NK-92 (cell line): ENCODE results near the gene HDAC4.

ENCODE experiments used
- DNase-seq: peaks from one replicate; lab custom pipeline; 2025; ENCODE audit not compliant: unreplicated experiment; lab: John Stamatoyannopoulos, UW

Gene HDAC4

DNA sequence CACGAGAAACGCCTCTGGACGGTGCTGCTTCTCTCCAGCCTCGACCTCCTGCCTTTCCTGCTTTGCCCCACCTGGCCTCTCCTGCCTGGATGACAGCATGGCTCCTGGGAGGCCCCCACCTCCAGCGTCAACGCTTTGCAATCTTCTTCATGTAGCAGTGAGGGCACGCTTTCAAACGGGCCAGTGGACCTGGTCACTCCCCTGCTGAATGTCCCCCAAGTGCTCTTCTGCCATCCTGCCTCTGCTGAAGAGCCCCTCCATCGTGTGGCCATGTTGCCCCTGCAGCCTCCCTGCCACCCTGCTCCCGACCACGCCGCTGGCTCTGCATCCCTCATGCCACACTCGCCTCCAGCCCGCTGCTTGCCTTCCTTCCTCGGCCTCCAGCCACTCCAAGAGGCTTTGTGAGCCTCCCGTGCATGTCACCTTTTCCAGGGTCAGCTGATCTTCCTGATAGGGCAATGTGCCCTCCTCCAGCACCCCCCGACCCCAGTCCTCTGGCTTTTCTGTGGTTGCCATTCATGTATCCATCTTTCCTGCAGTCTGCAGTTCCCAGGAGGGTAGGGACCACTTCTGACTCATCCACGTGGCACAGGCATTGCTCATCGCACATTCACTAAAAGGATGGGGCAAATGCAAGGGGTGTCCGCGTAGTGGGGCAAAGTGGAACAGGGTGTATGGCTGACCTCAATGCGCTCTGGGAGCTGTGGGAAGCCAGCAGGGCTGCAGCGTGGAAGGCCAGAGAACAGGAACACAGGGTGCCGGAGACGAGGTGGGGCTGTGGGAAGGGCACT is 284.2 kb downstream of the HDAC4 start:
- DNase-seq: no peak

GRCh38 chr2:239115616-239116015 is 285.2 kb downstream of the HDAC4 start:
- no peak for DNase-seq

- no peak for DNase-seq
Measured at GRCh38 chr2:239114616-239115265, 286.1 kb downstream of the HDAC4 start.

DNA sequence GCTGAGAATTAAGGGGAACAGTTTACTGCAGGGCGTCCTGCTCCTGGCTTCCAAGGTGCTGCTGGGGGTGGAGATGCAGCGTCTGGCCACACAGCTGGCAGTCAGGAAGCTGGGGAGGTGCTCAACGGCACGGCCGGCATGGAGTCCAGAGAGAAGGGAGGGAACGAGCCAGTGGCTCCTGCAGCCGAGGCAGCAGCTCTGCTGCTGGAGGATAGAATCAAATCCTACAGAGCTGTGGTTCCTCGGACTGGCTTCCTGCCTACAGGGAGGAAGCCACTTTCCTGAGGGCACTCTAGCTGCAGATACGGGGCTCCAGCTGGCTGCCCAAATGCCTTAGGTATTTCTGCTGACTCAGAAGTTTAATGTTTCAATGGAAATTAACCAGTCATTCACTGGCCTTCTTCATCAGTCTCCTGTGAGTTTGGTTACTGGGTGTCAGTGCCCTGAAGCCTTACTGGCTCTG is 286.7 kb downstream of the HDAC4 start:
- no peak for DNase-seq

DNA sequence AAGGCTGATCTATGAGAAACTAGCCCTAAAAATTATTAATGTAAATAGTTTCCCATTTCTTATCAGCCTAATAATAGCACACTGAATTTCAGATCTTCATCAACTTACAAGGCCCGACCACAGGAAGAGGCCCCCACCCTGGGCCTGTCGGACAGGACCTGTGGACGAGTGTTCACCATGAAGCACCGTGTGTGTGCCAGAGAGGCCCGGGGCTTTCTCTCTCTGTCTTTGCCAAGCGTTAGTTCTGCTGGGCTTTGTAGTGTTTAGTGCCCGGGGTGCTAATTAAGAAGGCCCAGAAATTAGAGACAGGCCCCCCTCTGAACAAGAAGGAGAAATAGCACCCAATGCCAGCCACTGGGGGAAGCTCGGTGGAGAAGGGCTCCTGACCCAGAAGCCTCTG is 287.2 kb downstream of the HDAC4 start:
- no peak for DNase-seq

GRCh38 chr2:239113171-239113570 is 287.6 kb downstream of the HDAC4 start:
- no peak for DNase-seq

GRCh38 chr2:239112127-239112774 is 288.6 kb downstream of the HDAC4 start:
- DNase-seq: no peak

DNA sequence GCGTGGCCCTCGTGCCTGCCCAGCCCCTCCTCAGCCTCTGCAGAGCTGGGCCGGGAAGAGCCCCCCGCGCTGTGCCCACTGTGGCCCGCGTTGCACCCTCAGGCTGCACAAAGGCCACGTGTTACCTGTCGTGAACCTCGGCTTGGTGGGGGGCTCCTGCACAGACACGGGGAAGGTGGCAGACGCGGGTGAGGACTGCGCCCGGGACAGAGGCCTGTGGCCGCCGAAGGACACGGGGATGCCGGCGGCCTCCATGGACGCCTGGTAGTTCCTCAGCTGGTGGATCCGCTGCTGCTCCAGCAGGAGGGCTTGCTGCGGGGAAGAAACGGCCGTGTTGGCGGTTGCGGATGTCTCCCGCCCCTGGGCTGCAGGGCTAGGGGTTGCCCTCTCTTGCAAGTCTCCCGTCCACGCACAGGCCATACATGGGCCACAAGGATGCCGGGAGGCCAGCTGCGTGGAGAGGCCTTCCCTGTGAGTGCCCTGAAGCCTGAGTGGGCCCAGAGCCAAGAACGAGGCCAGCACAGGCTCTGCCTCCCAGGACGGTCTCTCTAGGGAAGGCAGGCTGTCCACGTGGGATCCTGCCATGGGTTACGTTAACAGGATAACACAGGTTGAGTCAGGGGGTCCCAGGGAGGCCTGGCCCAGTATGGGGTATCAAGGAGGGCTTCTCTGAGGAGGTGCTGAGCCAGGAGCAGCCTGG is 289.3 kb downstream of the HDAC4 start:
- no peak for DNase-seq

DNA sequence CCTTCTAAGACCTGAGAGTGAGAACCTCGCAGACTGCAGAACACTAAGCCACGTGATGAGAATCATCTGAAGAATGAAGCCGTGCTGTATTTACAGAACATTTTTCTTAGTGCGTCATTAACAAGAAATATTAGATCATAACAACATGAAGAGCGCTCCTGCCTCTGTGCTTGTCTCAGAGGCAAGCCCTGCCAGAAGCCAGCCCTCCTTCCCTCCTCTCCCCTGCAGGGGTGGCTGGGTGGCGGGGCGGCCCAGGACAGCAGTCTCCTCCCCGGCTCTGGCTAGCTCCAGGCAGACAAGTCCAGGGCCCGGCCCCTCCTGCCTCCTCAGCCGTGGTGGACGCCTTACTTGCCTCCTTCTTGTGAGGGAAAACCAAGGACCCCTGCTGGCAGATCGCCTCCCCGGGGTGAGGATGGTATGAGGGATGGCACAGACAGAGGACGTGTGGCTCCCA is 290.2 kb downstream of the HDAC4 start:
- DNase-seq: no peak

DNA sequence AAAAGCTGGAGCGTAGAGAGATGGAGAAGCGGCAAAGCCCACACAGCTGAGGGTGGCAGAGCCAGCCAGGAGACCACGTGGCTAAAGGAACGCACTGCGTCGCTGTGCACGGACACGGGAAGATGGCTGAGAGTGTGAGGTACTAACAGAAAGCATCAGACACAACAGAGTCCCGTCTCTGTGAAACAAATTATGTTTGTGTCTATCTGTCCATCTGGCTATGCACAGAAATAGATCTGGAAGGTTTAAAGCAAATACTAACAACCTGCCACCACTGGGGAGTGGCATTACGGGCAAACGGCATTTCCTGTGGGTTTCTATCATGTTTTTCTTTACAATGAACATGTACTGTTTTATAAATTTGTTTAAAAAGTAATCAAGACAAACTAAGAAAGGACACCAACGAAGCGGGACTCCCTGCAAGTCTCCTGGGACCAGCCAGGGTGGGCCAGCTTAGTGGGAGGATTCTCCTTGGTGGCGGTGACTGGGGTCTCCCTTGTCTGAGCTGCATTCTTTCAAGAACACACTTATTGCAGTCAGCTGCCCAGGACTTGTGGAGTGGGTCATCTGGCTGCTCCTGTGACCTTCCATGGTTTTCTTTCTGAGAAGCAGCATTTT is 290.8 kb downstream of the HDAC4 start:
- no peak for DNase-seq

GRCh38 chr2:239109041-239109927 is 291.5 kb downstream of the HDAC4 start:
- no peak for DNase-seq

DNA sequence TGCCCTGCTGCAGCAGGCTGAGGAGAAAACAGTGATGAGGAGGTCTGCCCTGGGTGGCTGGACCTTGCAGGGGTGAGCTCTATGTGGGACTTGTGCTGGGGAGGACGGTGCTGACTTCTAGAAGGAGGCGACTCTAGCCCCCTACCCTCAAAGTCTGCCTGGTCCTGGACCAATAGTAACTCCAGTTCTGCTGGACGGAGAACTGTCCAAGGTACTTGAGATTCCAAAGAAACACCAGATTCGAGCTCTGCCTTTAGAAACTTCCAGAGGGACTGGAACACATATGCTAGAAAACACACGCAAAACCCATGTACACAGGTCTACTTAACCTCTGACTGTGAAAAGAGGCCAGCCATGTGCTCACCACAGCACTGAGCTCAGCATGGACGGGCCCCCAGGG is 292.4 kb downstream of the HDAC4 start:
- DNase-seq: no peak

DNA sequence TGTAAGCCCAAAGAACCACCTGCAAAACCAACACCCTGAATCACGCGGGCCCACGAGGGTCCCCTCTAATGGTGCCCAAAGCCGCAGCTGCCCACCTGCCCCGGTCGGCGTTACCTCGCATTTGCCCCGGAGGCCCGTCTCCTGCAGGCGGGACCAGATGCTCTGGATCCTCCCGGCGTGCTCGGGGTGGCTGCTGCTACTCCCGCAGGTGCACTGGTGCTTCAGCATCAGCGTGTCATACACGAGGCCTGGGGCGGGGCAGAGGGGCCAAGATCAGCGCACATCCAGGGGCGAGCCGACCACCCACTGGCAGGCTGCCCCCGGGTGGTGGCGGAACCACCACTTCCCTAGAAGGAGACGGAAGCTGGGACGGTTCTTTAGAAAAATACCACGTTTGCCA is 292.9 kb downstream of the HDAC4 start:
- no peak for DNase-seq

DNA sequence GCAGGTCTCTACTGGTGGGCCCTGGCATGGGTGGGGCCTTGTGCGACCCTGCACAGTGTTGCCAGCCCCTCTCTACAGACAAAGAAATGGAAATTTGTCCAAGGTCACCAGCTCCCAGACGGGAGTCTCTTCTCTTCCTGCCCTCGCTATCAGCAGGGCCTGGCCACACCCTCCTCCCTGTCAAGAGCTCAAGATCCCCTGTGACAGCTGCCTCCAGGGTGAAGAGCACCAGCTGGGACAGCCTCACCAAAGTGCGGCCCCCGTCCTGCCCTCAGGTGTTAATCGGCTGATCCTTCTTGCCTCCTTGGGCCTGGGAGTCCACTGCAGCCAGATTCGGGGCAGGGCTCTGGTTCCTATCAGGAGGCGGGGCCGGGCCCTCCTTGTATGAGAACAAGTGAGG is 293.9 kb downstream of the HDAC4 start:
- no peak for DNase-seq

DNA sequence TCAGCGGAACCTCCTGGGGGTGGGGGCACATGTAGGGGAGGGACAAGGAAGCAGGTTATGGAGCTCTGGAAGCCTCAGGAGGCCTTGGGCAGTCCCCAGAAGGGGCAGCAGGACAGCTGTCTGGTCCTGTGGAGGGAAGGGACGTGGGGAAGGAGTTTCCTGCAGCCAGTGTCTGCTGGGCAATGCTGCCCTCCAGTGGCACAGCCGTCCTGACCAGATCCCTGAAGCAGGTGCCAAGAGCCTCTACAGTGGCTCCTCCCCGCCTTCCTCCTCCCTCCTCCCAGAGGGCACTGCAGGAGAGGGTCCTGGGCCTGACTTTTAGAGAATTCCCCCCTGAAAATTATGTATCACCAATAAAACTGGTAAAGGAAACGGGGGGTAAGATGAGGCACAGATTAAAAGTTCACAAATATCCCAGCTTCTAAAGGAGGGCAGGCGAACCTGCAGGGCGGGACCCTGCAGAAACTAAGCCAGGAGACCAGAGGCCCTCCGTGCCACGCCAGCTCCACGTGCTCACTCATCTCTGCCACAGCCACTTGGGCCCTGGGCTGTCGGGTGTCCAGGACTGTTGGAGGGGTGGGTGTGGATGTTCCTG is 294.4 kb downstream of the HDAC4 start:
- DNase-seq: no peak

DNA sequence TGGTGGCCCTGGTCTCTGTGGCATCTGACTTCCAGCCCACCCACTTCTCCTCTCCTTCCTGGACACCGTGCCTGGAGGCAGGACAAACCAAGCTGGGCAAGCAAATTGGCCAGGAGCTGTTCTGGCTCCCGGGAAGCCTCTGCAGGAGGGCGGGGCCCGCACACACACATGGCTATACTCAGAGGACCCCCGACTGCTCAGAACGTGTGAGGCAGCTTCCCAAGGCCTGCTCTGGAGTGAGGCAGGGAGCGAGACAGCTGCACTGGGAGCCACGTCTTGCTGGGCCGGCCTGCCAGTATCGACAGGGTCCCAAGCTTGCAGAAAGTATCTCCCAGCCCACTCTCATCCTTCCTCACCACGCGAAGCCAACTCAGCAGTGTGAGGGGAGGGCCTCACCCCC is 295.6 kb downstream of the HDAC4 start:
- no peak for DNase-seq

- DNase-seq: no peak
Measured at GRCh38 chr2:239104800-239105199, 296.0 kb downstream of the HDAC4 start.

DNA sequence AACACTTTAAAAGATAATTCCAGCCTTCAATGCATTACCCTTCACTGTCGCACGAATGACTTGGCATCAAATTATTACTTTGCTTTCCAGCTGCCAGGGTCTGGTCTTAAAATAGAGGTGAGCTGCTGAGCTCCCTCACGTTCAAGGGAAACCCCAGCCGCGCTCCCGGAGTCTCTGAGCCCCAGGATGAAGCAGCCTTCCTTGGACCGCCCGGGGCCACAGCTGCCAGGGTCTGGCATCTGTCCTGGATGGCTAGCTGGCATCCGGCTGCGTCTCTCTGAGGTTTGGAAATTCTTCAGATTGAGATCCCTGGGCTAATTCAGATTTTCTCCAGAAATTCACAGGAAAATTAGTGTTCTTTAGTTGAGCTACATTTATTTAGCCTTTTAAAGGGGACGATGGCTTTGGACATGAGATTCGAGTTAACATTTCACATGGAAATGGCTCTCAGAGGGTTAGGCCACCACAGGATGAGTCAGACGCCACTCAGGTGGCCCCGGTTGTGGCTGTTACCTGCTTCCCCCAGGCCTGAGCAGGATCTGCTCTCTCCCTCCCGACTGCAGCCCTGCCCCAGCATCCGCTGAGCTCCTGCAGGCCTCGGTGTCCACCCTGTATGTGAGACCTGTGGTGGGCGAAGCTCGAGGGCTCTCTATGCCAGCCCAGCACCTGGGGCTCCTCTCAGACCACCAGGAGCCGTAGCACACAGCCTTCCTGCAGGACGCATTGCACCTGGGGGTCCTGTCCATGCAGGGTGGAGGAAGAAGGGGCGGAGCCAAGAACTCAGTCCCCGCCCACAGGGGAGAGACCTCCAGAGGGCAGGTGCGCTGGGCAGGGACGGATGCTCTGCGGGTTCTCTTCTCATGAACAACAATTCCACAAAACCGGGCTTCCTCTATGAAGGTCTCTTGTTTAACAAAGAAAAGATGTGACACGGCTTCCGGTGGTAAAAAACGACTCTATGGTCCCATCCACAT is 297.4 kb downstream of the HDAC4 start:
- DNase-seq: no peak
